HCT116 (cell line): ENCODE results near the gene ARVCF. TPM values are rescaled to one million over a fixed set of nuclear protein-coding genes. Genes with fewer than 3 reads are reported as not detected.

Experiments used
- ATAC-seq: fragments of 200-7000 bp; cut with Tn5 transposase; 2 replicates; pipeline ENCODE4 v1.9.1; 2020; ENCODE audit warnings: mild to moderate bottlenecking, moderate library complexity
- BruUV-seq: library from RNA; stranded (reverse); fragments of 400-500 nt; replicated peaks from 2 replicates; lab custom pipeline; 2021; lab: Mats Ljungman, UMichigan
- CTCF ChIA-PET: fragments of 300-600 bp; sonication (Branson Sonifier 250); formaldehyde crosslinking; loops from one replicate; lab custom pipeline; 2021; ENCODE audit warnings: antibody characterized with exemption; lab: Charles Lee
- POLR2A ChIA-PET: fragments of 300-600, 350-600 bp; sonication (Branson Sonifier 250); formaldehyde crosslinking; loops from one replicate; lab custom pipeline; 2021; ENCODE audit warnings: antibody characterized with exemption; lab: Charles Lee
- RAD21 ChIA-PET, 2 experiments: fragments of 300-600 bp; sonication (Branson Sonifier 250); formaldehyde crosslinking; loops; one replicate each; lab custom pipeline; 2023; ENCODE audit warnings: low total read pairs in 2 of 2; ENCODE audit not compliant: uncharacterized antibody in 2 of 2, unreplicated experiment in 2 of 2, low non-redundant PET in 1 of 2; lab: Charles Lee
- DNase-seq: peaks from one replicate; pipeline ENCODE4 v3.0.0-alpha.2; 2010; ENCODE audit warnings: low read depth, low spot score
- H2AFZ ChIP-seq: fragments of 200-600 bp; shearing (Covaris generic), sonication (generic); 2 replicates; pipeline ENCODE4 v1.6.1; 2017; ENCODE audit warnings: low read depth, mixed run types, mixed read lengths, antibody characterized with exemption, low read length; ENCODE audit not compliant: poor library complexity, severe bottlenecking
- H3K27ac ChIP-seq: 2 replicates; pipeline ENCODE4 v1.5.1; 2012; ENCODE audit warnings: low read depth, low read length
- H3K27me3 ChIP-seq: fragments of 200-600 bp; sonication (generic); 2 replicates; pipeline ENCODE4 v1.6.1; 2016; ENCODE audit warnings: mixed run types, low read length, mixed read lengths; ENCODE audit not compliant: insufficient read depth
- H3K36me3 ChIP-seq, 2 experiments: fragments of 200-500 bp in 1 of 2; fragments of 200-600 bp in 1 of 2; sonication (Bioruptor generic) in 1 of 2; sonication (generic) in 1 of 2; 2 replicates each; pipeline versions ENCODE4 v1.5.1 to v1.6.1; 2014 to 2016; ENCODE audit warnings: low read length in 2 of 2, inconsistent platforms in 1 of 2, mixed read lengths in 1 of 2, mixed run types in 1 of 2; ENCODE audit not compliant: insufficient read depth in 2 of 2, control insufficient read depth in 1 of 2
- H3K4me1 ChIP-seq, 2 experiments: fragments of 200-600 bp in 1 of 2; sonication (generic) in 1 of 2; 2 replicates each; pipeline versions ENCODE4 v1.5.1 to v1.6.1; 2012 to 2017; ENCODE audit warnings: low read length in 2 of 2, inconsistent platforms in 1 of 2, mild to moderate bottlenecking in 1 of 2, mixed read lengths in 1 of 2, mixed run types in 1 of 2, moderate library complexity in 1 of 2; ENCODE audit not compliant: insufficient read depth in 2 of 2, control insufficient read depth in 1 of 2
- H3K4me2 ChIP-seq: fragments of 200-600 bp; sonication (generic); 2 replicates; pipeline ENCODE4 v1.6.1; 2017; ENCODE audit warnings: mixed run types, low read length, mixed read lengths
- H3K4me3 ChIP-seq, 2 experiments: fragments of 200-600 bp in 1 of 2; sonication (generic) in 1 of 2; replicated peaks in 1 of 2; 2 replicates each; pipeline ENCODE4 v1.5.1; 2011 to 2016; ENCODE audit warnings: low read length in 2 of 2, control low read depth in 1 of 2, low read depth in 1 of 2, mild to moderate bottlenecking in 1 of 2, mixed read lengths in 1 of 2, mixed run types in 1 of 2
- H3K79me2 ChIP-seq: fragments of 200-600 bp; sonication (generic); 2 replicates; pipeline ENCODE4 v1.6.1; 2017; ENCODE audit warnings: mild to moderate bottlenecking, mixed run types, low read length, moderate library complexity, mixed read lengths; ENCODE audit not compliant: insufficient read depth
- H3K9ac ChIP-seq: fragments of 200-600 bp; sonication (generic); 2 replicates; pipeline ENCODE4 v1.6.1; 2016; ENCODE audit warnings: low read length, mixed read lengths
- H3K9me2 ChIP-seq: fragments of 200-600 bp; sonication (generic), shearing (Covaris generic); 2 replicates; pipeline ENCODE4 v1.6.1; 2017; ENCODE audit warnings: mixed run types, mild to moderate bottlenecking, moderate library complexity; ENCODE audit not compliant: insufficient read depth
- H3K9me3 ChIP-seq, 2 experiments: fragments of 200-500 bp in 1 of 2; fragments of 200-600 bp in 1 of 2; sonication (Bioruptor generic) in 1 of 2; sonication (generic) in 1 of 2; 2 replicates each; pipeline ENCODE4 v1.6.1; 2014 to 2017; ENCODE audit warnings: low read length in 2 of 2, mixed read lengths in 2 of 2, inconsistent platforms in 1 of 2, low read depth in 1 of 2, mild to moderate bottlenecking in 1 of 2, mixed run types in 1 of 2, moderate library complexity in 1 of 2; ENCODE audit not compliant: control insufficient read depth in 1 of 2, insufficient read depth in 1 of 2
- H4K20me1 ChIP-seq: fragments of 200-600 bp; sonication (generic), shearing (Covaris generic); 2 replicates; pipeline ENCODE4 v1.6.1; 2017; ENCODE audit warnings: mixed run types, mild to moderate bottlenecking, moderate library complexity; ENCODE audit not compliant: insufficient read depth
- CEBPB ChIP-seq: IDR thresholded peaks from 2 replicates; pipeline ENCODE4 v1.6.1; 2012; ENCODE audit warnings: low read depth
- EZH2 ChIP-seq: fragments of 200-600 bp; sonication (generic); IDR thresholded peaks from 2 replicates; pipeline ENCODE4 v1.6.1; 2017; ENCODE audit warnings: antibody characterized with exemption, mixed run types
- EZH2phosphoT487 ChIP-seq: fragments of 200-600 bp; IDR thresholded peaks from 2 replicates; pipeline ENCODE4 v1.6.1; 2018; ENCODE audit warnings: antibody characterized with exemption, borderline replicate concordance
- JUND ChIP-seq: IDR thresholded peaks from 2 replicates; pipeline ENCODE4 v1.6.1; 2012
- MAX ChIP-seq: IDR thresholded peaks from 2 replicates; pipeline ENCODE4 v1.6.1; 2012
- POLR2AphosphoS5 ChIP-seq: IDR thresholded peaks from 2 replicates; pipeline ENCODE4 v1.6.1; 2011; ENCODE audit warnings: mild to moderate bottlenecking, low read depth, low read length, moderate library complexity
- RAD21 ChIP-seq: IDR thresholded peaks from 2 replicates; pipeline ENCODE4 v1.6.1; 2012; ENCODE audit warnings: low read depth, mild to moderate bottlenecking
- REST ChIP-seq: IDR thresholded peaks from 2 replicates; pipeline ENCODE4 v1.6.1; 2012; ENCODE audit warnings: low read depth
- SIN3A ChIP-seq: IDR thresholded peaks from 2 replicates; pipeline ENCODE4 v1.6.1; 2012; ENCODE audit warnings: low read depth
- SP1 ChIP-seq: IDR thresholded peaks from 2 replicates; pipeline ENCODE4 v1.6.1; 2012; ENCODE audit warnings: low read depth
- YY1 ChIP-seq: IDR thresholded peaks from 2 replicates; pipeline ENCODE4 v1.6.1; 2011; ENCODE audit warnings: low read length, low read depth, moderate library complexity, mild to moderate bottlenecking; ENCODE audit not compliant: insufficient replicate concordance; ENCODE audit errors: extremely low read depth
- intact Hi-C: fragments of 100-400 bp; cut with micrococcal nuclease; formaldehyde crosslinking; loops from 2 replicates; pipeline ENCODE4 v1.10.0; 2022
- total RNA-seq: library from RNA; stranded (reverse); gene quantifications from one replicate; pipeline ENCODE4 v1.2.1, GENCODE V29; 2021; ENCODE audit not compliant: unreplicated experiment

Gene ARVCF
- total RNA-seq, 1 experiment from 2014 or later, result 42.8 TPM

GRCh38 chr22:19972652-19973550, 43.7 kb downstream of the ARVCF start (continued):
- no peak for TF ChIP-seq RAD21
- no peak for TF ChIP-seq CEBPB
- TF ChIP-seq, all 23 proteins: peak for 0

GRCh38 chr22:19972251-19972650, 44.4 kb downstream of the ARVCF start:
- H3K36me3 ChIP-seq, result peaks cover 12 to 13% of the 10 kb centered on the region in 2 experiments; a peak in 3 of 4 replicates
- RAD21 ChIA-PET, result no interaction called here
- H3K9ac ChIP-seq, result no peak overlapping the region
- H3K27me3 ChIP-seq, result no peaks in the 10 kb centered on the region
- POLR2A ChIA-PET, result no interaction called here
- no peaks in the 10 kb centered on the region for H4K20me1 ChIP-seq
- CTCF ChIA-PET, result no interaction called here
- ATAC-seq (no peak), DNase-seq (no peak)
- no peak overlapping the region for H3K27ac ChIP-seq
- H3K79me2 ChIP-seq, result no peaks in the 10 kb centered on the region
- no TSS peak for BruUV-seq
- H3K9me2 ChIP-seq, result no peaks in the 10 kb centered on the region
- TF ChIP-seq SIN3A (no peak), MAX (no peak), JUND (no peak), SP1 (no peak), POLR2AphosphoS5 (no peak), EZH2 (no peak), RAD21 (no peak), EZH2phosphoT487 (no peak), YY1 (no peak), REST (no peak)
- H3K9me3 ChIP-seq, result no peaks in the 10 kb centered on the region
- no peak overlapping the region for H2AFZ ChIP-seq
- no peak overlapping the region for H3K4me3 ChIP-seq
- no peak overlapping the region for H3K4me2 ChIP-seq
- intact Hi-C loops, result loop anchor here (5.0 kb wide), 1 partner anchor 40 kb away; no protein-coding TSS in a partner anchor
- H3K4me1 ChIP-seq, result peaks cover 14 to 28% of the 10 kb centered on the region in 2 experiments
